Glomerular endothelial cell (primary cell): ENCODE results near the gene TRAK2. TPM values are rescaled to one million over a fixed set of nuclear protein-coding genes. Genes with fewer than 3 reads are reported as not detected.
"Not testable (repeated sequence)": the region's sequence is repeated elsewhere in the genome, so short reads cannot be mapped to it uniquely, and the experiment has no call there.

Source experiments
- DNase-seq: peaks from one replicate; pipeline ENCODE4 v3.0.0-alpha.2; 2011; ENCODE audit warnings: low read depth, low spot score; ENCODE audit errors: extremely low read depth
- total RNA-seq: library from RNA; depleted of rRNA; stranded (reverse); fragments of >200 nt; gene quantifications from 2 replicates; pipeline ENCODE4 v1.2.3, GENCODE V29; 2015

TRAK2 gene
- total RNA-seq, 1 donor from 2014 or later = 32.0 TPM

- DNase-seq = no peak
Measured at GRCh38 chr2:201452058-201452921, 1.0 kb upstream of the TRAK2 start.

DNA sequence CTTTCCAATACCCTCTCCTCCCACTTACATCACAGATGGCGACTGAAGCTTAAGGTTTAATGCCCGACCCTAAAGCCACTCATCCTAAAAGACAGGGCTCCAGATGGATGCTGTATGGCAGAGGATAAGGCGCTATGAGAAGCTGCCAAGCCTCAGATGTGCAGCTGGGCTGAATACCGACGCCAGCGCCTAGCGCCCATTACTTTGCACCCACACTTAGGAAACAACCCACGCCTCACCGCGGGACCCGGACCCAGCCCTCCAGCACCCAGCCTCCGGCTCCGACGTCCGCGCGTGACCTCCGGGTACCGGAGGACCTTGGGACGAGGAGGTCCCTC, 335 bp downstream of the TRAK2 start:
- DNase-seq = no peak

GRCh38 chr2:201448701-201449100, 2.6 kb downstream of the TRAK2 start:
- DNase-seq = no peak

- no peak for DNase-seq
Measured at GRCh38 chr2:201448061-201448460, 3.2 kb downstream of the TRAK2 start.

DNA sequence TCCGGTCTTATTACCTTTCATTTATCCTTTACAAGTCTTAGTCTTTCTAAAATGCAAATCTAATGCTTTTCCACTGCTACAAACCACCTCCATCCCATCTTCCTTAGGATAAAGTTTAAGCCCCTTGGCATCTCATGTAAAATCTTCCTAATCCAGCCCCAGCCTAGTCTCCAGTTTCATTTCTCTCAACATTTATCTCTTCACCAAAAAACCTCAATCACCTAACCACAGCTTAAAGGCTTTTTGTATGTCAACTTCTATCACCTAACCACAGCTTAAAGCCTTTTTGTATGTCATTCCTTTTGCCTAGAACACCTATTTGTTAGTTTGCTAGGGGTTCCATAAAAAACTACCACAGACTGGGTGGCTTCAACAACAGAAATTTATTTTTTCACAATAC, 4.2 kb downstream of the TRAK2 start:
- no peak for DNase-seq

DNA sequence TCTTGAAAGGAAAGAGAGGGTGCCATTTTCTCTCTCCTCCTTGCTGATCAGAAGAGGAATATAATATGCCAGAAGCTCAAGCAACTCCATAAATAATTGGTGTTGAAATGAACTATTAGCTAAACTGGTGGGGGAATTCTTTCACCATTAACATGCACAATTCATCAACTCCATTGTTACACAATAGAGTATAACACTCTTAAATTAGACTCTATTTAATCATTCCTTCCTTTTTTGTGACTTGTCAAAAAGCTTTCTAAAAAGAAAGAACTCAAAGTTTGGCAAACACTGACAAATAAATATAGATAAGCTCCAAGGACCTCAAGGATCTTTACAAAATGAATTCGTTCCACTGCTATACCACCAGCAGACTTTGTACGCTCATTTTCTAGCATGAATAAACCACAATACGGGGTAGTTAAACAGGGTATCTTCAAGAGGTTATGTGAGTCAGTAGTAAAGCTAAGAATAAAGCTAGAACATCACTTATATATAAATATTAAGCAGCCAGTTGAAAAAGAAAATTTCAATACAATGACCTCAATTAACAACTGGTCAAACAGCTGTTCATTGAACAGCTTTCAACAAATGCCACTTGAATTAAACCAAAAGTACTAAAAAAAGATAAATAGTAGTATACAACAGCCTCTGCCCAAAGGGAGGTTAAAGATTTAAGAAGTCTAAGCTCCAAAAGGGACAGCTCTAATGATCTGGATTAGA, 6.4 kb downstream of the TRAK2 start:
- no peak for DNase-seq

- DNase-seq = no peak
Measured at GRCh38 chr2:201441409-201441808, 9.8 kb downstream of the TRAK2 start.

DNA sequence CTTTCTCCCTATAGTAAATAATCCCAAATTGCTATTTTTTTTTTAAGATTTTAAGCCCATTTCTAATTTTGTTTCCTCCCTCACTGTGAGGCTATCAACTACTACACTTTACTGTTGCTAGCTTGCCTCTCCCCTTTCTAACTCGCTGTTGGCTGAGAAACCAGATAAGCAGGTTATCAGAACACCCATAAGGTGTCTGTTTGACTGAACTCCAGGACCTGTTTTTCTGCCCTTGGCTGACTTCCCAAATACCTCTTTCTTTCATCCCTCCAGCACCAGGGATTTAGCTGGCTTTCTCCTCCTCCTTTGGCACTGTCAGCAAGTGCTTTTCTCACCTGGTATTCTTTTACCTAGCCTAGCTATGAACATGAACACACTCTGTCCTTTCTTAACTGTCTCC, 11.1 kb downstream of the TRAK2 start:
- no peak for DNase-seq

GRCh38 chr2:201439336-201439922, 11.8 kb downstream of the TRAK2 start:
- not testable (repeated sequence) for DNase-seq

DNA sequence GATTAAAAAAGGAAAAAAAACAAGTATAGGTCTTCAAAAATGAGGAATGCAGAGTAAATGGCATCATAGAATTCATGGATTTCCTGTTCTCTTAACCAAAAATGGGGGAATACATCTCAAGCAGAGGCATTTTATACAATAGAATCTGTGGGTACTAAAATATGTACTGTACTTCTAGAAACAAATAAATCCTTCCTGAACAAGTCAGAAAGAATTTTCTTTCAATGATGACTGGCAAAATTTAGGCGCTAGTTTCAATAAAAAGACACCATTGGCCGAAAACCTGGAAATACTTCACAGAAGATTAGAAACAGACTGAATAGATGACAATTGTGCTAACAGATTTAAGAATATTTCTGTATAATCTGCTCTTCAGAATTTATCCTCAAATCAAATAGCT, 15.1 kb downstream of the TRAK2 start:
- DNase-seq = no peak

DNA sequence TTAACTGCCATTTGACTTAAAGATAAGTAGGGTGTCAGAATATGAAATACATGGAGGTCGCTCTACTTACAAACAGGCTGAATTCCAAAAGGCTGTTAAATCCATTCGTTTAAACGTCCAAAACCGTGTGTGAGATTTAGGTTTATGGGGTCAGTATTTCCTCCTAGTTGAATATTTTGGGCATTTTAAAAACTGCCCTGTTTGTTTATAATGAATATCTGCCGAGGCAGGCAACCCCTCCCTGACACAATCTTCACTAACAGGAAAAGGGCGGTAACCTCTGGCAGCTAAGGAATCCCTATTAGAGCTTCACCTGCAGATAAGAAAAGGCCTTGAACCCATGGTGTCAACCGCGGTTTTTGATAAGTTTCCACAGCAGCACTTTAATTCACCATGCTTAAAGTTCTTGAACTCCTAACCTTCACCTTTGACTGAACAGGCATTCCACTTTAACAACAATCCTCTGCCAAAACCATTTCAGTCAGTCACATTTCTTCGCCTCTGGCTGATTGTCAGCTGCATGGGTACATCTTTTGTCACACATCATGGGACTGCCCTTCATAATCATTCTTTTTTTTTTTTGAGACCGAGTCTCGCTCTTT, 17.8 kb downstream of the TRAK2 start:
- no peak for DNase-seq

GRCh38 chr2:201432621-201433393, 18.5 kb downstream of the TRAK2 start:
- DNase-seq = no peak

- no peak for DNase-seq
Measured at GRCh38 chr2:201432038-201432620, 19.1 kb downstream of the TRAK2 start.

- no peak for DNase-seq
Measured at GRCh38 chr2:201430839-201431238, 20.4 kb downstream of the TRAK2 start.

- not testable (repeated sequence) for DNase-seq
Measured at GRCh38 chr2:201430322-201430721, 20.9 kb downstream of the TRAK2 start.

DNA sequence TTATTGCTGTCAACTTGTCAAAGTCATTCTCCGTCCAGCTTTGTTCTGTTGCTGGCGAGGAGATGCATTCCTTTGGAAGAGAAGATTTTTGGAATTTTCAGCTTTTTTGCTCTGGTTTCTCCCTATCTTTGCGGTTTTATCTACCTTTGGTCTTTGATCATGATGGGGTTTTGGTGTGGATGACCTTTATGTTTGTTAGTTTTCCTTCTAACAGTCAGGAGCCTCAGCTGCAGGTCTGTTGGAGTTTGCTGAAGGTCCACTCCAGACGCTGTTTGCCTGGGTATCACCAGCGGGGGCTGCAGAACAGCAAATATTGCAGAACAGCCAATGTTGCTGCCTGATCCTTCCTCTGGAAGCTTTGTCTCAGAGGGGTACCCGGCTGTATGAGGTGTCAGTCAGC, 21.4 kb downstream of the TRAK2 start:
- DNase-seq = not testable (repeated sequence)

DNA sequence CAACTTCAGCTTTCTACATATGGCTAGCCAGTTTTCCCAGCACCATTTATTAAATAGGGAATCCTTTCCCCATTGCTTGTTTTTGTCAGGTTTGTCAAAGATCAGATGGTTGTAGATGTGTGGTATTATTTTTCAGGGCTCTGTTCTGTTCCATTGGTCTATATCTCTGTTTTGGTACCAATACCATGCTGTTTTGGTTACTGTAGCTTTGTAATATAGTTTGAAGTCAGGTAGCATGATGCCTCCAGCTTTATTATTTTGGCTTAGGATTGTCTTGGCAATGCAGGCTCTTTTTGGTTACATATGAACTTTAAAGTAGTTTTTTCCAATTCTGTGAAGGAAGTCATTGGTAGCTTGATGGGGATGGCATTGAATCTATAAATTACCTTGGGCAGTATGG, 22.9 kb downstream of the TRAK2 start:
- not testable (repeated sequence) for DNase-seq

- no peak for DNase-seq
Measured at GRCh38 chr2:201425952-201426351, 25.3 kb downstream of the TRAK2 start.

- no peak for DNase-seq
Measured at GRCh38 chr2:201420442-201421113, 30.7 kb downstream of the TRAK2 start.

DNA sequence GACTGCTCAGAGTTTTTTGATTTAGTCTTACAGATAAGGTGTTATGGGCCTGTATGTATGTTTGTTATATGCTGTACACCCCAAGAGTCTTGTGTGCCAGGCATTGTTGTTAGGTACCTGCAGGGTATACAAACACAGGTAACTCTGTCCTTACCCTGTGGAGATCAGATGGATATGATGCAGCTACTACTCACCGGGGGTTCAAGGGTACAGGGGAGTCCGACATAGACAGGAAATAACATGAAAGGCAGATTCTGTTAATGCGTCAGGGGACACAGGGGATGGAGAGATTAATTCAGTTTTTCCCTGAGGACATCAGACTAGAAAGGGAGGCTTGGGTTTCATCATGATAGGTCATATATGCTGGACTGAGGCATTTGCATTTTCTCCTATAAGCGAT, 31.3 kb downstream of the TRAK2 start:
- DNase-seq = no peak
